Stimulated activated CD8-positive, alpha-beta memory T cell treated with anti-CD3 and anti-CD28 coated beads, Interleukin-15, amount 100 ng/mL, for 48 hours (primary cell): ENCODE data around the gene RAP1B.

Experiments
- DNase-seq, 2 donors: peaks; one replicate each; pipeline ENCODE4 v3.0.0-alpha.2; 2020; ENCODE audit warnings: low read depth in 2 of 2

RAP1B gene

GRCh38 chr12:68699486-68699885 lies 88.8 kb downstream of the RAP1B start:
- DNase-seq, result no peak
